SIG-M5 treated with dmso at 0.1 percent for 504 hours (cell line): ENCODE measurements around the gene TUBG2.
"Not testable (repeated sequence)": the region's sequence is repeated elsewhere in the genome, so short reads cannot be mapped to it uniquely, and the experiment has no call there.

ENCODE experiments used
- DNase-seq: peaks from one replicate; lab custom pipeline; 2025; ENCODE audit not compliant: unreplicated experiment; lab: John Stamatoyannopoulos, UW

TUBG2 gene

GRCh38 chr17:42659079-42659931, at the start of gene TUBG2:
Gene TUBG2 (plus strand): TSS chr17:42659284. CDS start chr17:42659504, 220 bp downstream.
- peak; percentile 66 for DNase-seq

- DNase-seq, result not testable (repeated sequence)
These were observed 49.0 kb upstream of the TUBG2 start for GRCh38 chr17:42609814-42610801.

DNA sequence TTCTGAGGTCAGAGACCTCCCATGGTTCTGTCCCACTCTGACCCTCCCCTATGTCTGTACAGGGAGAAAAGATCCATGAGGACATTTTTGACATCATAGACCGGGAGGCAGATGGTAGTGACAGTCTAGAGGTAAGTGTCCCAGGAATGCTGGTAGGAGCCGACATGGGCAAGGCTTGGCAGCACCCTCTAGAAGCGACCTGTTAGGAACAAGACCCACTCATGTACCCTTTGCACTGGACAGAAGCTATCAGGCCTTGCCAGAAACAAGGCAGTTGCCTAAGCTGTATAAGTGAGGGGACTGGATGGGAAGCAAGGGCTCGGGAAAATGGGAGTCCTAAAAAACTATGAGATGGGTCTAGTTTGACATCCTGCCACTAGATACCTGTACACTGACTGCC, 47.1 kb upstream of the TUBG2 start:
- DNase-seq, result no peak

DNA sequence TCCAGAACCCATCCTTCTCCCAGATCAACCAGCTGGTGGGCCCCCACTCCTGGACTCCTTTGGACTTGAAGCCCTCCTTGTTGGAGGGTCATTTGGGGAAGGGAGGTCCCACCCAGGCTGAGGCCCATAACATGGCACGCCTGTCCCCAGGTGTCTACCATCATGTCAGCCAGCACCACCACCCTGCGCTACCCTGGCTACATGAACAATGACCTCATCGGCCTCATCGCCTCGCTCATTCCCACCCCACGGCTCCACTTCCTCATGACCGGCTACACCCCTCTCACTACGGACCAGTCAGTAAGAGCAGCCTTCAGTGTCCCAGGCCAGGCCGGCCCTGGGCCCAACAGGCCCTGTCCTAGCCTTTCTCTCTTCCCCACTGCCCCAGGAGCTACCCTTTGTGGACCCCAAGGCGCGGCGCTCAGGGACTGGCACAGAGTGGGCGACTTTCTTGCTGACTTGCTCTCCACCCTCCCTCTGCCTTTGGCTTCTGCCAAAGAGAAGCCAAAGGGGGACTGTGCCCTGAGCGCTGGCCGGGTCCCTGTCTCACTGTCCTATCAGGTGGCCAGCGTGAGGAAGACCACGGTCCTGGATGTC, 45.3 kb upstream of the TUBG2 start:
- DNase-seq, result no peak

- DNase-seq, result no peak
These were observed 41.1 kb upstream of the TUBG2 start for GRCh38 chr17:42617956-42618431.

DNA sequence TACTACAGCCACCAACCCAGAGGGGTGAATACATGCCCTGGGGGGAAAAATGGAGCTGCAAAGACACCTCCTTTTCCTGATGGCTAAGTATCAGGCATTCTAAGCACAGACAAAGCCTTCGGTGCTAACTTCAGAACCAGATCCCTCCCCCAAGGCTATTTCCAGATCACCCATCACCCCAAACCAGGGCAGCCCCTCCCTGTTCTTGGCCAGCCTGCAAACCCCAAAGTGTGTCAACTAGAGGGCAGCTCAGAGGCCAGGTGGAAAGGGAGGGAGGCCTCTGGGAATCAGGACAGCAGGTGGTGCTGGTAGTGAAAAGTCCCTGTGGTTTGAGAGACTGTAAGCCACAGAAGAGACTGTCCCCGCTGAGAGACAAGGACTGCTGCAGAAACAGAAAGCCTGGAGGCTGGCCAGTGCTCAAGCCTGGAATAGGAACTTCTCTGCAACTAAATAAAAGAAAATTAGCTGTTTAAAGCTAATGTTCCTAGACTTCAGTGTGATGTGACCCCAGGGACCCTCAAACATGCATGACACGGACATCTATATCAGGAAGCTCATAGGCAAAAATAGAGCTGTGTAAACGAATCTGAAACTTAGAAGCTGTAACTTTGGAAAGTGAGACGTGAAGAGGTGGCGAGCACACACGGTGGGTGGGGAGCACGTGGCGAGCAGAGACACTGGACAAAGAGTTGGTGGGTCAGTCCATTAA, 40.5 kb upstream of the TUBG2 start:
- no peak for DNase-seq

- DNase-seq, result not testable (repeated sequence)
These were observed 37.1 kb upstream of the TUBG2 start for GRCh38 chr17:42621987-42622386.

DNA sequence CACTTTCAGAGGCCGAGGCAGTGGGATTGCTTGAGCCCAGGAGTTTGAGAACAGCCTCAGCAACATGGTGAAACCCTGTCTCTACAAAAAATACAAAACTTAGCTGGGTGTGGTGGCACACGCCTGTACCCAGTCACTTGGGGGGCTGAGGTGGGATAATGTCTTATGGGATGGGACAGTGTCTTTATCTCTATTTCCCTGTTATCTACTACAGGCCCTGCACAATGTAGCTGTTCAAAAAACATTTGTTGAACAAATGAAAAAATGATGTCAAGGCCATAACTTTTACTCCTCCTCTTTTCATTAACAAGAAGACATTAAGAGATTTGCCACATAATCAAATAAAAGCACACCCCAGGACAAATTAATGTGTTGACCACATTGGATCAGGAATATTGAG, 35.8 kb upstream of the TUBG2 start:
- DNase-seq, result no peak

- no peak for DNase-seq
These were observed 35.1 kb upstream of the TUBG2 start for GRCh38 chr17:42623732-42624596.

GRCh38 chr17:42627032-42627764, 31.9 kb upstream of the TUBG2 start:
- DNase-seq, result not testable (repeated sequence)

DNA sequence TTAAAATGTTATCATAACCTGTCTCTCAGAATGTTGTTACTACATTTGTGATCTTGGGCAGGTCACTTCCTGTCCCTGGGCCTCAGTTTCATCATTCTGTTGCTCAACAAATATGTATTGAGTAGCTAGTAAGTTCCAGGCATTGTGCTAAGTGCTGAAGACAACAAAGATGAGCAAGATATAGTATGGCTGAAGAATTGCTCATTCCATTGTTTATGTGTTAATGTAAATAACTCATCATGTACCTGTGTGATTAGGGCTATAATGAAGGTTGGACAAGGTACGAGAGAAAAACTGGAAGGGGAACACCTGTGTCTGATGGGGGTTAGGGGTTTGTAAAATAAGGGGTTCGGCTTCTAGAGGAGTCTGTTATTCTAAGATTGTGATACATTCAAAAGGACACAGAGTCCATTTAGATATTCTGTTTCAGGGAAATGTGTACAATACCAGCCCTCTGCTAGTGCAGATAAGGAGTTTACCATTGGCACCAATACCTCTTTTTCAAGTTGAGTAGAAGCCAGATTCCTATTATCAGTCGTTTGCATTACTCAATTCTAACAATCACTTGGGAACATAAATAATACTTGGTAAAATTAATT, 29.6 kb upstream of the TUBG2 start:
- no peak for DNase-seq

DNA sequence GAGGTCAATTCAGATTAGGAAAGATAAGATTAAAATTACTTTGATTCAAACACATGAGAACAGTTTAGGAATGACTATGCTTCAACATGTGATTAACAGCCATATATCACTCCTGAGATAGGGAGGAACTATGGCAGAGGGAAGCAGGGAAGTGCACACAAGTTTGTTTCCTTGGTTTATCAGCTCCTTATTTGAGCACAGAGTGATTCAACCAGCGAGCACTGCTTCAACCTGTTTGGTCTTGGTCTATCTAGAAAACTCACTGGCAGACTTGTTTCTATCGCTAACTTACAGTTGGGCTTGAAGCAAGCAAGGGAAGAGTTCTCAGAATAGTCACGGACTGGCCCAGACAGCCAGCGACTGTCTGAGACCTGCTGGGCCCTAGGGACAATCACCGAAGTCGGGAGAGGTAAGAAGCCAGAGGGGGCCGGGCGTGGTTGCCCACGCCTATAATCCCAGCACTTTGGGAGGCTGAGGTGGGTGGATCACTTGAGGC, 26.1 kb upstream of the TUBG2 start:
- no peak for DNase-seq

- DNase-seq, result peak; percentile 26
These were observed 19.5 kb upstream of the TUBG2 start for GRCh38 chr17:42639525-42640113.

DNA sequence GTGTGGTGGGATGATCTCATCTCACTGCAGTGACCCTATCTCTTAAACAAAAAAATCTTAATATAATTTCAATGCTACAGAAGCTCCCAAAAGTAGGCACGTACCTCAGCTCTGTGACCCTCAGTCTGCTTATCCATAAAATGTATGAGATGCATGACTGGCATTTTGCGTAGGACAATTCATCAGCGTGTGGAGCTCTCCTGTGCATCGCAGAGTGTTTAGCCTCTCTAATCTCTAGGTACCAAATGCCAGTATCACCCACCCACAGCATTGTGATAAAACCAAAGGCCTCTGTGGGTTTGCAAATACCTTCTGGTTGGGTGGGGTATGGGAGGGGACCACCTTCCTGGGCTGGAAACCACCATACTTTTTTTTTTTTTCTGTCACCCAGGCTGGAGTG, 19.0 kb upstream of the TUBG2 start:
- DNase-seq, result no peak

- DNase-seq, result no peak
These were observed 16.7 kb upstream of the TUBG2 start for GRCh38 chr17:42642336-42642735.

DNA sequence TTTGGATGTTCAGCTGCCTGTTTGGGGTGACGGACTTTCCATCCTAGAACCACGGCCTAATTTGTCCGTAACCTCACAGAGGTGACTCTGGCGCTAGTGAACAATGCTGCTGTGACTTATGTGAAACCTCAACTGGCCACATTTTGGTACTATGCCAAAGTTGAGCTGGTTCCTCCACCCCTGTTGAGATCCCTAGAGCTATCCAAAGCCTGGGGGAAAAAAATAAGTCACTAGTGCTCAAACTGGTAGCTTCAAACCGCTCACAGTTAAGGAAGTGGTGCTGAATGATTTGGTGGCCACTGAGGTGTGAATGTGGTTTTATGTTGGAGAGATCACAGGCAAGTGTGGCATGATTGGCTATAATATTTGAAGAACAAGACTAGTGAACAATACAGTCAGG, 11.3 kb upstream of the TUBG2 start:
- DNase-seq, result no peak

GRCh38 chr17:42651392-42651791, 7.7 kb upstream of the TUBG2 start:
- DNase-seq, result no peak
